Measurements from ENCODE around the gene ORC6. TPM values are rescaled to one million over a fixed set of nuclear protein-coding genes. Genes with fewer than 3 reads are reported as not detected.

Gene ORC6
- total RNA-seq, 1 experiment from 2014 or later: 95.0 TPM

DNA sequence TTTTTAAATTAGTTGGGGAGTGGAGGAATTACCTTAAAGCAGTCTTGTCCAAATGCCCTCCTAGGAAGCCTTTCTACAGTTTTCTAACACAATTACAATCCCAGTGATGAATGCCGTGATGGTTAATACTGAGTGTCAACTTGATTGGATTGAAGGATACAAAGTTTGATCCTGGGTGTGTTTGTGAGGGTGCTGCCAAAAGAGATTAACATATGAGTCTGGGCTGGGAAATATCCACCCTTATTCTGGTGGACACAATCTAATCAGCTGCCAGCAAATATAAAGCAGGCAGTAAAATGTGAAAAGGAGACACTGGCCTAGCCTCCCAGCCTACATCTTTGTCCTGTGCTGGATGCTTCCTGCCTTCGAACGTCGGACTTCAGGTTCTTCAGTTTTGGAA lies 12.2 kb downstream of the ORC6 start:
- DNase-seq: no peak
- Histone ChIP-seq H3T11ph (ENCODE audit: low read length) (no peak overlapping the region), H3K4me1 (ENCODE audit: insufficient read depth, low read length) (no peaks in the 10 kb centered on the region), H2BK120ac (ENCODE audit: low read depth, low read length, poor library complexity, severe bottlenecking) (no peak overlapping the region), H2AFZ (ENCODE audit: low read length) (no peak overlapping the region), H2BK20ac (ENCODE audit: low read depth, low read length, poor library complexity, severe bottlenecking) (no peak overlapping the region), H3K14ac (ENCODE audit: insufficient read depth, low read length) (no peak overlapping the region), H2BK5ac (ENCODE audit: insufficient read length, low read length) (no peak overlapping the region), H3K27ac (ENCODE audit: insufficient read length, low read depth, low read length) (no peak overlapping the region), H3K27me3 (ENCODE audit: insufficient read depth, low read length) (no peaks in the 10 kb centered on the region), H2BK12ac (ENCODE audit: insufficient read length, low read depth, low read length) (no peak overlapping the region), H3K4ac (ENCODE audit: low read depth, low read length) (no peak overlapping the region), H3K79me2 (ENCODE audit: insufficient read depth, low read length) (no peaks in the 10 kb centered on the region), H3K56ac (ENCODE audit: insufficient read length, low read depth, low read length) (no peak overlapping the region), H4K91ac (ENCODE audit: insufficient read length, low read depth, low read length) (no peak overlapping the region), H3K9ac (ENCODE audit: extremely low read depth, insufficient read length, low read length) (no peak overlapping the region), H3K23me2 (ENCODE audit: insufficient read length, low read depth, low read length, poor library complexity, severe bottlenecking) (no peaks in the 10 kb centered on the region), H3K23ac (ENCODE audit: insufficient read length, low read depth, low read length) (no peak overlapping the region), H3K4me2 (ENCODE audit: insufficient read depth, insufficient read length, low read length) (no peak overlapping the region), H3K18ac (ENCODE audit: insufficient read length, low read depth, low read length) (no peak overlapping the region), H4K8ac (replicated peaks; ENCODE audit: insufficient read length, low read depth, low read length) (no peak overlapping the region), H2BK15ac (ENCODE audit: low read depth, low read length) (no peak overlapping the region), H3K9me3 (ENCODE audit: control insufficient read depth, low read depth, low read length) (no peaks in the 10 kb centered on the region), H4K20me1 (ENCODE audit: control insufficient read depth, insufficient read depth, insufficient read length) (no peaks in the 10 kb centered on the region), H3K79me1 (ENCODE audit: insufficient read depth, low read depth, low read length, poor library complexity, severe bottlenecking) (no peaks in the 10 kb centered on the region), H2AK5ac (ENCODE audit: insufficient read length, low read length) (no peak overlapping the region), H4K5ac (ENCODE audit: insufficient read length, low read depth, low read length) (no peak overlapping the region)
- WGBS (ENCODE audit: extremely low coverage, insufficient read length, low lambda C conversion rate): no CpG with 5 or more reads among the region's 4 CpGs
- Mint-ChIP-seq H3K4me1 (no peaks in the 10 kb centered on the region), H3K4me3 (no peak overlapping the region), H3K36me3 (ENCODE audit: insufficient read depth in 1 of 3, low read depth in 3 of 3) (peaks cover 9 to 41% (median 13%) of the 10 kb centered on the region in 3 experiments; a peak in 6 of 7 replicates), H3K9me3 (no peaks in the 10 kb centered on the region), H3K27ac (no peak overlapping the region), H3K27me3 (ENCODE audit: low read depth) (no peaks in the 10 kb centered on the region)
- TF ChIP-seq, protein P1, sequence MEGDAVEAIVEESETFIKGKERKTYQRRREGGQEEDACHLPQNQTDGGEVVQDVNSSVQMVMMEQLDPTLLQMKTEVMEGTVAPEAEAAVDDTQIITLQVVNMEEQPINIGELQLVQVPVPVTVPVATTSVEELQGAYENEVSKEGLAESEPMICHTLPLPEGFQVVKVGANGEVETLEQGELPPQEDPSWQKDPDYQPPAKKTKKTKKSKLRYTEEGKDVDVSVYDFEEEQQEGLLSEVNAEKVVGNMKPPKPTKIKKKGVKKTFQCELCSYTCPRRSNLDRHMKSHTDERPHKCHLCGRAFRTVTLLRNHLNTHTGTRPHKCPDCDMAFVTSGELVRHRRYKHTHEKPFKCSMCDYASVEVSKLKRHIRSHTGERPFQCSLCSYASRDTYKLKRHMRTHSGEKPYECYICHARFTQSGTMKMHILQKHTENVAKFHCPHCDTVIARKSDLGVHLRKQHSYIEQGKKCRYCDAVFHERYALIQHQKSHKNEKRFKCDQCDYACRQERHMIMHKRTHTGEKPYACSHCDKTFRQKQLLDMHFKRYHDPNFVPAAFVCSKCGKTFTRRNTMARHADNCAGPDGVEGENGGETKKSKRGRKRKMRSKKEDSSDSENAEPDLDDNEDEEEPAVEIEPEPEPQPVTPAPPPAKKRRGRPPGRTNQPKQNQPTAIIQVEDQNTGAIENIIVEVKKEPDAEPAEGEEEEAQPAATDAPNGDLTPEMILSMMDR (conservative IDR thresholded peaks at IDR 0.05): no peak

All from H9 (cell line).